Measurements from ENCODE around the gene RBFOX1.

- TF ChIP-seq, protein P1, sequence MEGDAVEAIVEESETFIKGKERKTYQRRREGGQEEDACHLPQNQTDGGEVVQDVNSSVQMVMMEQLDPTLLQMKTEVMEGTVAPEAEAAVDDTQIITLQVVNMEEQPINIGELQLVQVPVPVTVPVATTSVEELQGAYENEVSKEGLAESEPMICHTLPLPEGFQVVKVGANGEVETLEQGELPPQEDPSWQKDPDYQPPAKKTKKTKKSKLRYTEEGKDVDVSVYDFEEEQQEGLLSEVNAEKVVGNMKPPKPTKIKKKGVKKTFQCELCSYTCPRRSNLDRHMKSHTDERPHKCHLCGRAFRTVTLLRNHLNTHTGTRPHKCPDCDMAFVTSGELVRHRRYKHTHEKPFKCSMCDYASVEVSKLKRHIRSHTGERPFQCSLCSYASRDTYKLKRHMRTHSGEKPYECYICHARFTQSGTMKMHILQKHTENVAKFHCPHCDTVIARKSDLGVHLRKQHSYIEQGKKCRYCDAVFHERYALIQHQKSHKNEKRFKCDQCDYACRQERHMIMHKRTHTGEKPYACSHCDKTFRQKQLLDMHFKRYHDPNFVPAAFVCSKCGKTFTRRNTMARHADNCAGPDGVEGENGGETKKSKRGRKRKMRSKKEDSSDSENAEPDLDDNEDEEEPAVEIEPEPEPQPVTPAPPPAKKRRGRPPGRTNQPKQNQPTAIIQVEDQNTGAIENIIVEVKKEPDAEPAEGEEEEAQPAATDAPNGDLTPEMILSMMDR (IDR thresholded peaks at IDR 0.05): no peak
- TF ChIP-seq POLR2A (IDR thresholded peaks at IDR 0.05): no peak
Observed at GRCh38 chr16:7449306-7449705, 116.7 kb downstream of the RBFOX1 start.

All from heart left ventricle (tissue), 13 donors.